OCI-LY7 (cell line): ENCODE data around the gene FHOD3. TPM values are rescaled to one million over a fixed set of nuclear protein-coding genes. Genes with fewer than 3 reads are reported as not detected.

Experiments used
- BruUV-seq: library from RNA; stranded (reverse); fragments of 400-500 nt; replicated peaks from 2 replicates; lab custom pipeline; 2021; lab: Mats Ljungman, UMichigan
- CTCF ChIA-PET: fragments of 300-600 bp; sonication (Branson Sonifier 250); formaldehyde crosslinking; loops from one replicate; lab custom pipeline; 2022; ENCODE audit warnings: antibody characterized with exemption; ENCODE audit not compliant: unreplicated experiment; lab: Charles Lee
- POLR2A ChIA-PET: fragments of 300-600 bp; sonication (Branson Sonifier 250); formaldehyde crosslinking; loops from one replicate; lab custom pipeline; 2022; ENCODE audit warnings: antibody characterized with exemption; lab: Charles Lee
- DNase-seq: peaks from one replicate; pipeline ENCODE4 v3.0.0-alpha.2; 2015; ENCODE audit warnings: low spot score
- H2AFZ ChIP-seq: fragments of 200-600 bp; sonication (generic), shearing (Covaris generic); 2 replicates; pipeline ENCODE4 v1.6.1; 2014; ENCODE audit warnings: mild to moderate bottlenecking, antibody characterized with exemption, low read length, moderate library complexity
- H3K27ac ChIP-seq: fragments of 200-600 bp; sonication (generic); 2 replicates; pipeline ENCODE4 v1.5.1; 2014; ENCODE audit warnings: mixed run types, low read depth, mild to moderate bottlenecking, moderate library complexity, low read length, inconsistent platforms; ENCODE audit not compliant: poor library complexity, severe bottlenecking
- H3K36me3 ChIP-seq: fragments of 200-600 bp; sonication (generic); 2 replicates; pipeline ENCODE4 v1.6.1; 2014; ENCODE audit warnings: mild to moderate bottlenecking, antibody characterized with exemption, low read length, moderate library complexity, mixed read lengths; ENCODE audit not compliant: insufficient read depth
- H3K4me1 ChIP-seq: fragments of 200-600 bp; sonication (generic); 2 replicates; pipeline ENCODE4 v1.5.1; 2014; ENCODE audit warnings: mild to moderate bottlenecking, low read length; ENCODE audit not compliant: insufficient read depth, poor library complexity, severe bottlenecking
- H3K4me2 ChIP-seq: fragments of 200-600 bp; sonication (generic); 2 replicates; pipeline ENCODE4 v1.6.1; 2014; ENCODE audit warnings: mild to moderate bottlenecking, low read length
- H3K4me3 ChIP-seq: fragments of 200-600 bp; sonication (generic); 2 replicates; pipeline ENCODE4 v1.5.1; 2014; ENCODE audit warnings: mild to moderate bottlenecking, low read depth, low read length; ENCODE audit not compliant: poor library complexity, severe bottlenecking
- H3K79me2 ChIP-seq: fragments of 200-600 bp; sonication (generic); 2 replicates; pipeline ENCODE4 v1.6.1; 2016; ENCODE audit warnings: low read depth, mild to moderate bottlenecking, low read length, moderate library complexity, mixed read lengths; ENCODE audit not compliant: insufficient read depth
- H3K9me2 ChIP-seq: fragments of 200-600 bp; sonication (generic); 2 replicates; pipeline ENCODE4 v1.6.1; 2016; ENCODE audit warnings: mild to moderate bottlenecking, low read length, mixed read lengths; ENCODE audit not compliant: insufficient read depth
- H3K9me3 ChIP-seq: fragments of 200-600 bp; sonication (generic); 2 replicates; pipeline ENCODE4 v1.6.1; 2014; ENCODE audit warnings: mild to moderate bottlenecking, mixed run types, low read length, mixed read lengths
- H4K20me1 ChIP-seq: fragments of 200-600 bp; sonication (generic); 2 replicates; pipeline ENCODE4 v1.6.1; 2014; ENCODE audit warnings: mild to moderate bottlenecking, antibody characterized with exemption, low read length, moderate library complexity, mixed read lengths; ENCODE audit not compliant: insufficient read depth
- CTCF ChIP-seq: fragments of 200-600 bp; sonication (generic); conservative IDR thresholded peaks from 2 replicates; pipeline ENCODE4 v1.5.1; 2014; ENCODE audit warnings: mild to moderate bottlenecking, antibody characterized with exemption, low read length, moderate library complexity, mixed read lengths
- EZH2phosphoT487 ChIP-seq: fragments of 200-600 bp; sonication (generic); IDR thresholded peaks from 2 replicates; pipeline ENCODE4 v1.6.1; 2018; ENCODE audit warnings: low read depth, borderline replicate concordance, mild to moderate bottlenecking, mixed run types, antibody characterized with exemption, low read length, moderate library complexity, mixed read lengths
- intact Hi-C: fragments of 100-400 bp; cut with micrococcal nuclease; formaldehyde crosslinking; loops from one replicate; pipeline ENCODE4 v1.10.0; 2022; ENCODE audit not compliant: unreplicated experiment
- total RNA-seq, 2 experiments: library from RNA; depleted of rRNA in 1 of 2; stranded (reverse); fragments of >200 nt in 1 of 2; shearing (Covaris generic) in 1 of 2; gene quantifications; 2 replicates each; pipeline ENCODE4 v1.2.3, GENCODE V29; 2014 to 2022

FHOD3 gene
- total RNA-seq, 2 experiments from 2014 or later, result 0.06 to 2.4 TPM

DNA sequence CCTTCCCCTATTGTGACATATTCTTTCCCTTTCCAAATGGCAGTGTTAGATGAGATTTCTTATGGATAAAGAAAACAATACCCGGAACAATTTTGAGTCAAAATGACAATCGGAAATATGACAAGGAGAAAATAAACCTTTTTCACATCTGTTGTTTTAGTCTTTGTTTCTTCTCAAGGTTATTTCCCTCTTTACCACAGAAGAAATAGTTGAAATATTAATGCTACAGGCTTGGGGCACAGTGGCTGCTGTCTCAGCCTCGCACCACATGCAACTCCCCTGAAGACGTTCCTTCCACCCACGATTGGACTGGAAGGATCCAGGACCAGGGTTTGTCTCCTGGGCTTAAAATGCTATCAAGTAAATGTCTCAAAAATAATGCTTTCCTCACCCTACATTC is 77.6 kb downstream of the FHOD3 start:
- H3K36me3 ChIP-seq, result no peaks in the 10 kb centered on the region

GRCh38 chr18:36376361-36376760 is 78.8 kb downstream of the FHOD3 start:
- no peak for DNase-seq
- H3K9me2 ChIP-seq, result no peaks in the 10 kb centered on the region
- intact Hi-C loops, result no loop called here
- no peak overlapping the region for H3K27ac ChIP-seq
- H4K20me1 ChIP-seq, result no peaks in the 10 kb centered on the region
- CTCF ChIA-PET, result no interaction called here
- BruUV-seq, result no TSS peak
- no peaks in the 10 kb centered on the region for H3K79me2 ChIP-seq
- no peak overlapping the region for H3K4me3 ChIP-seq
- no peak overlapping the region for H3K4me2 ChIP-seq
- no peak overlapping the region for H2AFZ ChIP-seq
- H3K9me3 ChIP-seq, result no peaks in the 10 kb centered on the region
- H3K36me3 ChIP-seq, result no peaks in the 10 kb centered on the region
- TF ChIP-seq CTCF, result no peak
- no peak for TF ChIP-seq EZH2phosphoT487
- H3K4me1 ChIP-seq, result no peaks in the 10 kb centered on the region
- POLR2A ChIA-PET, result no interaction called here

More for the DNA sequence above, 77.6 kb downstream of the FHOD3 start:
- BruUV-seq, result no TSS peak
- intact Hi-C loops, result no loop called here
- DNase-seq, result no peak
- Histone ChIP-seq H3K4me2 (no peak overlapping the region), H3K4me1 (no peaks in the 10 kb centered on the region), H3K9me2 (no peaks in the 10 kb centered on the region), H4K20me1 (no peaks in the 10 kb centered on the region), H2AFZ (no peak overlapping the region), H3K79me2 (no peaks in the 10 kb centered on the region), H3K4me3 (no peak overlapping the region), H3K9me3 (no peaks in the 10 kb centered on the region), H3K27ac (no peak overlapping the region)
- ChIA-PET CTCF (no interaction called here), POLR2A (no interaction called here)
- TF ChIP-seq EZH2phosphoT487 (no peak), CTCF (no peak)

DNA sequence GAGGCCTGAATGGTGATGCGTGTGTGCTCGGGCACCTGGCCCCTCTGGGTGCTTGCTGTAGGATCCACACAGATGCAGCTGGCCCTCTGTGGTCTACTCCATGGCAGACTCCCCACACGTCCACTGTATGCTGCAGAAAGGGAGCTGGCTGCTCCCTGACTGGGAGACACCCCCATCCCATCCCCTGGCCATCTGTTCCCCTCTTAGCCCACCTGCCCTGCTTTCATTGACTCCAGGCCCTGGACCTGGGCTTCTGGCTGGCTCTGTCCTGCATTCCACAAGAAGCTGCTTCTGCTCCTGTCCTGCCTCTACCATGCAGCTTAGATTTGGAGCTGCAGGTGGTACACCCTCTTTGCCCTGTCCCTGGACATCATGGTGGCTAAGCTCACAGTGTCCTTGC is 80.1 kb downstream of the FHOD3 start:
- DNase-seq, result no peak
- Histone ChIP-seq H3K9me3 (no peaks in the 10 kb centered on the region), H3K36me3 (no peaks in the 10 kb centered on the region), H3K9me2 (no peaks in the 10 kb centered on the region), H3K4me1 (no peaks in the 10 kb centered on the region), H4K20me1 (no peaks in the 10 kb centered on the region), H2AFZ (no peak overlapping the region), H3K4me3 (no peak overlapping the region), H3K27ac (no peak overlapping the region), H3K79me2 (no peaks in the 10 kb centered on the region), H3K4me2 (no peak overlapping the region)
- TF ChIP-seq CTCF, result no peak
- TF ChIP-seq EZH2phosphoT487, result no peak
- CTCF ChIA-PET, result no interaction called here
- no TSS peak for BruUV-seq
- POLR2A ChIA-PET, result no interaction called here
- intact Hi-C loops, result no loop called here
